B cell (primary cell): Measurements from ENCODE around the gene RNLS. TPM values are rescaled to one million over a fixed set of nuclear protein-coding genes. Genes with fewer than 3 reads are reported as not detected.

Experiments used
- ATAC-seq: fragments of 200-7000 bp; cut with Tn5 transposase; one replicate; pipeline ENCODE4 v1.10.0; 2021; ENCODE audit warnings: low read depth, mild to moderate bottlenecking, moderate number of reproducible peaks, moderate library complexity
- CTCF ChIA-PET: fragments of 350-600 bp; sonication (Branson Sonifier 250); formaldehyde crosslinking; loops from one replicate; lab custom pipeline; 2021; ENCODE audit warnings: antibody characterized with exemption, inconsistent platforms; lab: Charles Lee
- POLR2A ChIA-PET: fragments of 350-600 bp; sonication (Branson Sonifier 250); formaldehyde crosslinking; loops from one replicate; lab custom pipeline; 2021; ENCODE audit warnings: antibody characterized with exemption; lab: Charles Lee
- DNase-seq: peaks from one replicate; pipeline ENCODE4 v3.0.0; 2013
- H2AFZ ChIP-seq: 2 replicates; pipeline ENCODE4 v1.6.1; 2012; ENCODE audit warnings: mild to moderate bottlenecking, low read depth, low read length; ENCODE audit not compliant: insufficient read depth, poor library complexity, severe bottlenecking
- H3K27ac ChIP-seq, 2 donors: 1 replicate in 1 of 2; 2 replicates in 1 of 2; pipeline ENCODE4 v1.5.1; 2012 to 2013; ENCODE audit warnings: low read length in 2 of 2, mild to moderate bottlenecking in 2 of 2, moderate library complexity in 1 of 2
- H3K27me3 ChIP-seq, 4 experiments: fragments of 200-600 bp in 1 of 4; sonication (generic) in 1 of 4; replicated peaks in 1 of 4; 1 replicate in 2 of 4; 2 replicates in 2 of 4; pipeline versions ENCODE4 v1.6.1 to v1.7.0; 2013 to 2016; ENCODE audit warnings: low read length in 3 of 4, mild to moderate bottlenecking in 2 of 4, mixed read lengths in 1 of 4, moderate library complexity in 1 of 4; ENCODE audit not compliant: insufficient read depth in 4 of 4, control insufficient read depth in 3 of 4; ENCODE audit errors: control extremely low read depth in 1 of 4
- H3K36me3 ChIP-seq, 2 experiments: replicated peaks in 1 of 2; 1 replicate in 1 of 2; 2 replicates in 1 of 2; pipeline versions ENCODE4 v1.6.1 to v1.7.1; 2013; ENCODE audit warnings: low read length in 1 of 2; ENCODE audit not compliant: insufficient read depth in 2 of 2, control insufficient read depth in 1 of 2; ENCODE audit errors: control extremely low read depth in 1 of 2, extremely low read depth in 1 of 2
- H3K4me1 ChIP-seq, 2 donors: fragments of 200-600 bp in 1 of 2; sonication (generic) in 1 of 2; 1 replicate in 1 of 2; 2 replicates in 1 of 2; pipeline versions ENCODE4 v1.5.1 to v1.6.1; 2013 to 2017; ENCODE audit warnings: low read length in 2 of 2; ENCODE audit not compliant: control insufficient read depth in 2 of 2, insufficient read depth in 2 of 2
- H3K4me2 ChIP-seq: replicated peaks from 2 replicates; pipeline ENCODE3; 2012; ENCODE audit warnings: mild to moderate bottlenecking, low read depth, low read length; ENCODE audit not compliant: poor library complexity, severe bottlenecking
- H3K4me3 ChIP-seq, 5 experiments: fragments of 200-600 bp in 1 of 5; sonication (generic) in 1 of 5; 1 replicate in 3 of 5; 2 replicates in 2 of 5; pipeline versions ENCODE4 v1.5.1 to v1.7.0; 2011 to 2016; ENCODE audit warnings: low read length in 4 of 5, mild to moderate bottlenecking in 4 of 5, low read depth in 2 of 5, control low read depth in 1 of 5, moderate library complexity in 1 of 5; ENCODE audit not compliant: insufficient read depth in 1 of 5; ENCODE audit errors: control extremely low read depth in 1 of 5, extremely low read depth in 1 of 5
- H3K79me2 ChIP-seq: fragments of 200-600 bp; sonication (generic); one replicate; pipeline ENCODE4 v1.6.0; 2016; ENCODE audit warnings: low read length; ENCODE audit not compliant: control insufficient read depth, insufficient read depth
- H3K9ac ChIP-seq: fragments of 200-600 bp; sonication (generic); 2 replicates; pipeline ENCODE4 v1.6.1; 2017; ENCODE audit warnings: mild to moderate bottlenecking, low read length, moderate library complexity
- H3K9me3 ChIP-seq, 3 donors: one replicate each; pipeline versions ENCODE4 v1.6.1 to v1.7.1; 2013; ENCODE audit warnings: low read length in 2 of 3; ENCODE audit not compliant: control insufficient read depth in 2 of 3, insufficient read depth in 1 of 3; ENCODE audit errors: control extremely low read depth in 1 of 3
- H4K20me1 ChIP-seq: 2 replicates; pipeline ENCODE4 v1.6.0; 2012; ENCODE audit warnings: mild to moderate bottlenecking, low read length; ENCODE audit not compliant: insufficient read depth, control insufficient read depth, poor library complexity, severe bottlenecking
- H3K27ac Mint-ChIP-seq: one replicate; pipeline ENCODE4 v1.8.0; 2021; ENCODE audit warnings: mixed read lengths
- H3K27me3 Mint-ChIP-seq: one replicate; pipeline ENCODE4 v1.8.0; 2021; ENCODE audit warnings: mixed read lengths
- H3K4me1 Mint-ChIP-seq: one replicate; pipeline ENCODE4 v1.8.0; 2021; ENCODE audit warnings: mixed read lengths
- H3K4me3 Mint-ChIP-seq: one replicate; pipeline ENCODE4 v1.8.0; 2021; ENCODE audit warnings: mixed read lengths
- H3K9me3 Mint-ChIP-seq: one replicate; pipeline ENCODE4 v1.8.0; 2022; ENCODE audit warnings: mixed read lengths; ENCODE audit not compliant: insufficient read depth
- EZH2 ChIP-seq: IDR thresholded peaks from 2 replicates; pipeline ENCODE4 v1.6.1; 2012; ENCODE audit warnings: borderline replicate concordance, low read depth, mild to moderate bottlenecking, moderate library complexity, low read length; ENCODE audit not compliant: insufficient read depth, poor library complexity, severe bottlenecking
- WGBS: methylation state at CpG from one replicate; pipeline ENCODE4 v1.1.5; 2013; ENCODE audit warnings: missing lambda C conversion rate; ENCODE audit not compliant: insufficient coverage; 5-methylcytosine and 5-hydroxymethylcytosine counted together
- intact Hi-C: fragments of 100-400 bp; cut with micrococcal nuclease; formaldehyde crosslinking; loops from one replicate; pipeline ENCODE4 v1.10.0; 2022
- polyA plus RNA-seq: library from polyadenylated mRNA; depleted of rRNA; stranded (reverse); fragments of >200 nt; gene quantifications from 2 replicates; pipeline ENCODE4 v1.2.3, GENCODE V29; 2012
- total RNA-seq, 2 donors: library from RNA; stranded (reverse); fragments of 120-200 nt in 1 of 2; gene quantifications; 1 replicate in 1 of 2; 2 replicates in 1 of 2; pipeline versions ENCODE4 v1.2.3 to v1.2.4, GENCODE V29; 2013 to 2022
- TF ChIP-seq, protein P1 (sequence below): fragments of 200-600 bp; IDR thresholded peaks from one replicate; pipeline ENCODE4 v1.8.0; 2022; ENCODE audit warnings: antibody characterized with exemption, mild to moderate bottlenecking

RNLS gene
- total and polyA plus RNA-seq, 2 donors (not counting 1 experiment from before 2014, with no cell fraction given): 3.5 to 7.5 TPM

DNA sequence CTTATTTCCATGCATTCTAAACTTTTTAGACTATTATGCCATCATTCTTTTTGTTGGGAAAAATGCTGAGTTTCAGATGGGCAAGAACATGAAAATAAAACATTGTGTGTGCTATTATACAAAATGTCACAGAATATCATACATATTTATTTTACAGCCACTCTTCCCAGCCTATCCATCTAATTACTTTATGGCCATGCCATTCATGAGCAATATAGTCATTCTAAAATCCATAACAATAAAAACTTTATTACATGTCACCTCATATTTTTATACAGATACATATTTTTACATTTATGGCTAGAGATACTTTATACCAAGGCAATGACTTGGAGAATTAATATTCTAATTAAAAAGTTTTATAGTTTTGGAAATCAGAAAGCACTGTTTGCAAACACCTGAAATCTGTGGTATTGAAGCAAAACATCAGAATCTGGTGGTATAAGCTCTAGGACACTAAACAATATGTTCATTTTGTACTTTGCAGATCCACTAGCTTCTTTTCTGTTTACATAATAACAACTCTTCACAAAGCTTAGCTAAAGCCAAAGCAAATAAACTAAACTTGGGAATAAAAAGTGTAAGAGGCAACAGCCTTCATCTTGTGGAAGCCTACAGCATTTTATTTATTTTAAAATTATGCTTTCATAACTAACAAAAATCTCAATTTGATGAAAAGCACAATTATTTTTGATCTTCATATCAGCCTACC is 210.1 kb downstream of the RNLS start:
- peaks cover 6% of the 10 kb centered on the region for H3K4me1 Mint-ChIP-seq
- H3K27me3 Mint-ChIP-seq: no peaks in the 10 kb centered on the region
- Histone ChIP-seq H3K36me3 (no peaks in the 10 kb centered on the region), H3K4me1 (no peaks in the 10 kb centered on the region), H3K4me2 (no peak overlapping the region), H3K79me2 (no peaks in the 10 kb centered on the region), H3K27me3 (no peaks in the 10 kb centered on the region), H2AFZ (no peak overlapping the region), H3K27ac (no peak overlapping the region), H3K4me3 (no peak overlapping the region), H4K20me1 (no peaks in the 10 kb centered on the region), H3K9me3 (no peaks in the 10 kb centered on the region), H3K9ac (no peak overlapping the region)
- H3K27ac Mint-ChIP-seq: no peak overlapping the region
- intact Hi-C loops: no loop called here
- H3K9me3 Mint-ChIP-seq: no peaks in the 10 kb centered on the region
- no peak for ATAC-seq
- POLR2A ChIA-PET: no interaction called here
- CTCF ChIA-PET: interaction anchor here (1.5 kb wide), 1 partner anchor 17 kb away, joined by 4 read pairs; no protein-coding TSS in a partner anchor
- no peak overlapping the region for H3K4me3 Mint-ChIP-seq
- TF ChIP-seq EZH2: no peak
- TF ChIP-seq, protein P1, sequence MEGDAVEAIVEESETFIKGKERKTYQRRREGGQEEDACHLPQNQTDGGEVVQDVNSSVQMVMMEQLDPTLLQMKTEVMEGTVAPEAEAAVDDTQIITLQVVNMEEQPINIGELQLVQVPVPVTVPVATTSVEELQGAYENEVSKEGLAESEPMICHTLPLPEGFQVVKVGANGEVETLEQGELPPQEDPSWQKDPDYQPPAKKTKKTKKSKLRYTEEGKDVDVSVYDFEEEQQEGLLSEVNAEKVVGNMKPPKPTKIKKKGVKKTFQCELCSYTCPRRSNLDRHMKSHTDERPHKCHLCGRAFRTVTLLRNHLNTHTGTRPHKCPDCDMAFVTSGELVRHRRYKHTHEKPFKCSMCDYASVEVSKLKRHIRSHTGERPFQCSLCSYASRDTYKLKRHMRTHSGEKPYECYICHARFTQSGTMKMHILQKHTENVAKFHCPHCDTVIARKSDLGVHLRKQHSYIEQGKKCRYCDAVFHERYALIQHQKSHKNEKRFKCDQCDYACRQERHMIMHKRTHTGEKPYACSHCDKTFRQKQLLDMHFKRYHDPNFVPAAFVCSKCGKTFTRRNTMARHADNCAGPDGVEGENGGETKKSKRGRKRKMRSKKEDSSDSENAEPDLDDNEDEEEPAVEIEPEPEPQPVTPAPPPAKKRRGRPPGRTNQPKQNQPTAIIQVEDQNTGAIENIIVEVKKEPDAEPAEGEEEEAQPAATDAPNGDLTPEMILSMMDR: no peak
- DNase-seq: no peak

DNA sequence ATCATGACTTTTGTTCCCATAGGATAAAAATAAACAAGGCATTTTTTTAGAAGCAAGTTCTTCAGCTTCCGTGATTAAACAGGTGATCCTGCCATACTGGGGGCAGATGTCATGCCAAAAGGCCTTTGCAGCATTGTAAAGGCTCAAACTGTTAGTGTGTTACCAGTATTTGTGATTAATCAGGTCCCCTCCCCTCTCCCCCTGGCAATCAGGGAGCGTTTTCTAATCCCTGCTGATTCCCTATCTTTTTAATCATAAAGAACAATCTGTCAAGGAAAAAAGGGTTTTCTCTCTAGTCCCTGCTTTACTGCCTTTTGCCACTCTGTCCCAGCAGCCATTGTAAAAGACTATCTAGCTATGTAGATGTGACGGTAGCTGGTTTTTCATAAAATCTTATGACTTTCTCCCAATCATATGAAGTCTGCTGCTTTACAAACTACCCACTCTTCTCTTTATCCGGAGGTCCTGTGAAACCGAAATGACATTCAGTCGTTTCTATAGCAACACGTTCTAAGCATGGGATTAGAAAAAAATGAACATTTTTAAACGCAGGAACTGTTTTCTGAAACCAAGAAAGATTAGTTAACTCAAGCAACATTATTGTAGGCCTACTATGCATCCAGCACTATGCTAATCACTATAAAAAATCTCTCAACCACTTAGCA is 210.9 kb downstream of the RNLS start:
- Histone ChIP-seq H3K4me2 (no peak overlapping the region), H3K36me3 (no peaks in the 10 kb centered on the region), H3K4me3 (no peak overlapping the region), H3K27ac (no peak overlapping the region), H4K20me1 (no peaks in the 10 kb centered on the region), H3K4me1 (no peaks in the 10 kb centered on the region), H3K9ac (no peak overlapping the region), H3K79me2 (no peaks in the 10 kb centered on the region), H3K9me3 (no peaks in the 10 kb centered on the region), H3K27me3 (no peaks in the 10 kb centered on the region), H2AFZ (no peak overlapping the region)
- 100% methylated on average over 6 of the region's 8 CpGs for WGBS
- ChIA-PET POLR2A (no interaction called here), CTCF (no interaction called here)
- DNase-seq: no peak
- peaks cover 6% of the 10 kb centered on the region for H3K4me1 Mint-ChIP-seq
- H3K27ac Mint-ChIP-seq: no peak overlapping the region
- H3K4me3 Mint-ChIP-seq: no peak overlapping the region
- ATAC-seq: no peak
- no peaks in the 10 kb centered on the region for H3K27me3 Mint-ChIP-seq
- TF ChIP-seq EZH2: no peak
- TF ChIP-seq, protein P1: no peak
- H3K9me3 Mint-ChIP-seq: no peaks in the 10 kb centered on the region
- intact Hi-C loops: no loop called here
